C1 segment of cervical spinal cord (tissue), 14 donors: ENCODE data around the gene HIVEP3.

Experiments used
- DNase-seq, 14 donors: peaks; one replicate each; lab custom pipeline; 2025; lab: John Stamatoyannopoulos, UW

HIVEP3 gene

DNA sequence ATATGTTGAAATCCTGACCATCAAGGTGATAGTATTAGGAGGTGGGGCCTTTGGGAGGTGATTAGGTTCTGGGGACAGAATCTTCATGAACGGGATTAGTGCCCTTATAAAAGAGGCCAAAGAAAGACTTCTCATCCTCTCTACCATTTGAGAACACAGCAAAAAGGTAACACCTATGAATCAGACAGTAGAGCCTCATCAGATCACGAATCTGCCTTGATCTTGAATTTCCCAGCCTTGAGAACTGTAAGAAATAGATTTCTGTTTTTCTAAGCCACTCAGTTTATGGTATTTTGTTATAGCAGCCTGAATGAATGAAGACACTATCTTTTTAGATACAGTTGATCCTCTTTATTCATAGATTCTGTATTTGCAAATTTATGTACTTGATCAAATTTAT, 227.3 kb downstream of the HIVEP3 start:
- DNase-seq = no peak

DNA sequence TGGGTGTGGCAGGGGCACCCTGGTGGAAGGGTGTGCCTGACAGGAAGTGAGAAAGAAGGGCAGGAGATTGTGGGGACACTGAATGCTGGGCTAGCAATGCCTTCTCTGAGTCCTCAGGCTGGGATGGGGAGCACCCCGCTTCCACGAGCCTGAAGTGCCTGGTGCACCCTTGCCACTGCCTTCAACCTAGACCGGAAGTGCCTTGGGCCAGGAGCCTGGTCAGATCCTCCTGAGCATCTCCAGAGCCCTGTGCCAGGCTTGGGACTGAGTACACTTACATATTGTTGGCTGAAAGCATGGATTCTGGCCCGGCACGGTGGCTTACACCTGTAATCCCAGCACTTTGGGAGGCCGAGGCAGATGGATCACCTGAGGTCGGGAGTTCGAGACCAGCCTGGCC, 228.4 kb downstream of the HIVEP3 start:
- no peak for DNase-seq

DNA sequence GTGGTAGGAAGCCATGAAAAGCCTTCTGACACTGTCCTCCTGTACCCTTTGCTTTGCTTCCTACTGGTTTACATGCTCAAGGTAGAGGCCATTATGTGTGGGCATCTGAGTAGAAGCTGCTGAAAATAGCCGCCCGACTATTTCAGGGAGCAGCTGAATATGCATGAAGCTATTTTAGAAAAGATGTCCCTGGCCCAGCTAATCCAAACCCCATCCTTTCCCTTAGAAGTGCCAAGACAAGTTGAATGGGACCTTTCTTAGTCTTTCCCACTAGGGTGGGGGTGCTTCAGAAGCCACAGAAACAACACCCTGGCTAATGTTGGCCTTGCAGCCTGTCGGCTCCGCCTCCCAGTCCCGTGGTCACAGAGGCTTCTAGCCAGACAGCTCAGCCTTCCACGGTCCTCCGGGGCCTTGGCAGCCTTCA, 229.2 kb downstream of the HIVEP3 start:
- peak in 11 of 14 donors; percentile 17 to 82 (median 62) for DNase-seq

DNA sequence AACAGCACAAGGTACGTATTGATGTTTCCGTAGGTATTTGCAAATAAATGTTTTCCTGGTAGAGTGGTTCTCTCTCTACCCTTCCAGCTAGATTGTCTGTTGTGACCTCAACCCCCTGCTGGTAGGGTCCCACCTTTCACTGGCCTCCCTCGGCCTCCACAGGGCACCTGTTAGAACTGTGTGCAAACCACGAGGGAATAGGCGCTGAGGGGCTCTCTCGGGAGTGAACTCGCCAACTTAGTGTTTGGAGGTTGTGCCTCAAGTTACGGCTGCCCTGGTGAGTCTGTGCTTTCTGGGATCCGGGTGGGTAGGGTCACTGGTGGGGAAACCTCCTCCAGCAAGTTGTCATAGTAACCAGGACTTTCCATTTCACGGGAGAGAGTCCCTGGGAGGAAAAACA, 229.6 kb downstream of the HIVEP3 start:
- DNase-seq = no peak

DNA sequence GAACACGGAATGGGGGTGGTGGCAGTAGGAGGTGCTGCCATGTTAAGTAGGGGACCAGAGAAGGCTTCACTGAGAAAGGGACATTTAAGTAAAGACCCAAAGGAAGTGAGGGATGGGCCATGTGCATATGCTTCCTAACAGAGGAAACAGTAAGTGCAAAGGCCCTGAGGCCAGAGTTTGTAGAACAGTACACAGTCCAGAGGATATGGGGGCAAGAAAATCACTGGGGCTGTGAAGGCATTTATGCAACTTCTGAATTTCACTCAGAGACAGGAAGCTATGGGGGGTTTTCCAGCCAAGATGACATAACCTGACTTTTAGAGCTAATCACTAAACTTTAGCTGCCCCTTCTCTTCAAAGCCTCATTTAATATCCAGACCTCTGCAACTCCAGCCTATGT, 231.7 kb downstream of the HIVEP3 start:
- DNase-seq = no peak

DNA sequence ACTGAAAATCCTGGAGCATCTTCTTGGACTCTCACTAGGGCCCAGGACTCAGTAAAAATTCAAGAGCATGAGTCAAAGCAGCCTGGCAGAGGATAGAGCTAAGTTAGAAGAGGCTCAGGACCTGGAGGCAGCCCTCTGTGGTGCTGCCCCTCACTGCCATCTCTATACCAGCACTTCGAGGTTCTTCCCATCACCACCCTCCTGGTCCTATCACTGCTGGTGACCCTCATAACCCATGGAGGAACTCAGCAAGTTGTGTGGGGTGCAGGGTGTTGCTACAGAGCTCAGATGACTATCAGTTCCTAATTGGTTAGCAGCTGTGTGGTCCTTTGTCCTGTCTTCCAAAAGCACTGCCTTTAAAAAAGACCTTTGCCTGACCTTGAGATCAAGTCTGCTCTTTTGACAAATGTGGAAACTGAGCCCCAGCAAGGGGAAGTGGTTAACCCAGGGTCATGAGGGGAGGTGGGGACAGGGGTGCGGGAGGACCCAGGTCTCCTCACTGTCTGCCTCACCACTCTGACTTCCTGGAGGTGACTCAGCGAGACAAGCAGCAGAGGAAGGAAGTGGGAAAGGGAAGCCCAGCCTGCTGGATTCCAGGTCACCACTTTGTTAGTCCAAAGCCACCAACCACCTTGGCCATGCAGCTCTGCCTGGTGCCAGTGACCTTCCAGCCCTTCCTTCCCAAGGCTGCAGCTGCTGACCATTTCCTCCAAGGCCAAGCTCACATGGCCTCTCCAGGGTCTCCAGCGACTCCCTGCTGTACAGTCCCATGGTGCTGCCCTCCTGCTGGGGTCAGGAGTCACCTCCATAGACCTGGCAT, 234.8 kb downstream of the HIVEP3 start:
- DNase-seq = peak in 1 of 14 donors; percentile 38

DNA sequence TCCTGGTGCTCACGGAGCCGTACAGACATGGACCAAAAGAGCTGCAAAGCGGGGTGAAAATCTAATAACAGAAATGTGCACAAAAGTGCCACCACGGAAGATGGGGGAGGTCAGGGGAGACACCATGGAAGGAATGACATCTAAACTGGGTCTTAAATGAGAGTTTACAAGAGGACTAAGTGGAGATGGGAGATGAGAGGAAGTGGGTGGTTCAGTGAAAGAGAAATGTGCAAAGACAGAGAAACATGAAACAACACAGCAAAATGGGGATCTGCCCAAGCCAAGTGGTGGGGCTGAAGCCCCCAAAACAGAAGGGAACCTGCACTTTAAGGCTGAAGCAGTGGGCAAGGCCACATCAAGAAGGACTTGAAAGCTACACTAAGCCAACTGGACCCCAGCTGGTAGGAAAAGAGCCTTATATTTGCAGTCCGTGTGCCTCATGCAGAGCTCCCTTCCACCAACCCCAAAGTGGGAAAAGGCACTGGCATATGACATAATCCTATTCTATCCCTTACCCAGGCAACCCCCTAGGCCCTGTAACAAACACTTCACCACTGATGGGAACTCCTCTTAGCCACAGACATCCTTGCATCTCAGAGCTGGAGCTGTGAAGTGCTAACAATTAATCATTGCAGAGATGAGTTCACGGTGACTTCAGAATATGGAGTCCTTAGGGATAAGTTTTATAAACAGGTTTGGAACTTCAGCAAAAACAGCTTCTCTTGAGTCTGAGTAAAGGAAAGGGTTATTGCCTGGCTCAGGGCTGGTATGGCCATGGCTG, 235.7 kb downstream of the HIVEP3 start:
- DNase-seq = no peak

DNA sequence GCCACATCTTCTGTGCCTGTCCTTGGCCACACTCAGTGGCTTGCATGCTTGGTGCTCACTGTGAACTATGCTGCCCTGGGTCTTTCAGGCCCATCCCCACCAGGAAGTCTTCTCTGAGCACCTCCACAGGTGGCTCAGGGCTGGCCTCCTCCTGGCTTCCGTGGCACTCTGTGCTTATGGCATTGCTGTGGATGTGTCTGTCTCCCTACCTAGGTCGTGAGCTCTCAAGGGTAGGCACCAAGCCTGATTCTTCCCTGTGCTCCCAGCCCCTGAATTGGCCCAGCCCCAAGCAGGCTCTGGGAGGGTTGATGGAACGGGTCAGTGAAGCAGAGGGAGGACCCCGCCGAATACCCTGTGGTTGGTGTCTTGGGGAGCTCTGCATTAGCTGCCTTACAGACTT, 236.6 kb downstream of the HIVEP3 start:
- DNase-seq = no peak

DNA sequence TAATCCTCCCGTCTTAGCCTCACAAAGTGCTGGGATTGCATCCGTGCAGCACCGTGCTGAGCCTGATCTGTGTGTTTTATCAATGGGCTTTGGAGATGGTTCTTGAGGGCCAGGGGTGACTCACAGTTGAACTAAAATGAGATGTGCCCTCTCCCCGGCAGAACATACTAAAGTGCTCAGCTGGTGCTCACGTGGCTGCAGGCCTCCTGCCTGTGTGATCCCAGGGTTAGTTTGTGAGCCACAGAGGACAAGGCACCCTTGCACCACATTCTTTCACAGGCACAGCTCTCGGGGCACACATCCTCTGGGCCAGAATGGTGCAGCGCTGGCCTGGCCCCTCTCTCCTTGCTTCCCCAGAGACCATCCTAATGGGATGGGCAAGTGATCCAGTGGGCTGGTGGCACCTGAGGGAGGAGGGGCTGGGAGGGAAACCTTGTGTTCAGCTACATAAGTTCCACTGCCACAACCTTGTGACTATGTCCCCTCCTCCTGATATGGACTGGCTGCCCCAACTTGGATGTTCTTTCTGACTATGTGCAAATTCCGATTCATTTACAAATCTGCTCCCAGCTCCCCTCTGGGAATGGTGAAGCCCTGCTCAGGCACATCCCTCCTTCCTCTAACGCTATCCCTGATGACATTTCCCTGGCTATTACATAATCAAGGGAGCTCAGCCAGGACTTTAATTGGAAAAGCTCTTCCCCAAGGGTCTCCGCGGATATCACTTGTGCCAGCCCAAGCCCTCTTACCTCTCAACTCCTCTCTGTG, 237.2 kb downstream of the HIVEP3 start:
- DNase-seq = peak in 1 of 14 donors; percentile 26

DNA sequence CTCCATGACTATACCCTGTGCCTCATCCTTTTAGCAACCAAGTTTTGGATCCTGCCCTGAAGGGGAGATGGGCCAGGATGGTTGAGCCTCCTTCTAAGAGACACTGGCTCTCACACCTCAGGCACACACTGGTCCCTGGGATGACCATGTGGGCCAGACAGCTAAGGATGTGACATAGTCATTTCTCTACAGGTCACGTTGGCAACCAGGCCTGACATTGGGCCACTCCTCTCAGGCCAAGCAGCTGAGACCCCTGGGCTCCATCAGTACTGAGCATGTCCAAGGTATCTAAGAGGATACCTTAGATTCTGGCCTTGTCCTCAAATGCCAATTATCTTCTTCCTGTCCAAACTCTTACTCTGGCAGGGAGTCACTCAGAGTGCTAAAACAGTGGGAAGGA, 238.7 kb downstream of the HIVEP3 start:
- no peak for DNase-seq

DNA sequence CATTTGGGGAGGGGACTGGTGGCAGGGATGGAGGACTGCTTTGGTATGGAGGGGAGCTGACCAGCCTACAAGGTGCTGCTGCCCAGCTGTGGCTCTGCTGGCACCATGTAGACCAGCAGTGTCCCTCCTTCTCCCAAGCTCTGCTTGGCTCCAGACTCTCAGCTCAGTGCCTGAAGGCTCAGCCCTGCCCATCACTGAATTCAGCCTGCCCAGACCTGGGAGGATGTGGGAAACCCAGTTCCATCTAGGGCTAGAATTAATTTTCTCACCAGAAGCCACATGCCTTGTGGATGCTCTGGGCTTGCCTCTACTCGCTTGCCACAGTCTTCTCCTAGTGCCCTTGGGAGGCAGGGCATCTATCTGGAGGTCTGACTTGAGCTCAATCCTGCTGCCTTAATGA, 239.2 kb downstream of the HIVEP3 start:
- no peak for DNase-seq

DNA sequence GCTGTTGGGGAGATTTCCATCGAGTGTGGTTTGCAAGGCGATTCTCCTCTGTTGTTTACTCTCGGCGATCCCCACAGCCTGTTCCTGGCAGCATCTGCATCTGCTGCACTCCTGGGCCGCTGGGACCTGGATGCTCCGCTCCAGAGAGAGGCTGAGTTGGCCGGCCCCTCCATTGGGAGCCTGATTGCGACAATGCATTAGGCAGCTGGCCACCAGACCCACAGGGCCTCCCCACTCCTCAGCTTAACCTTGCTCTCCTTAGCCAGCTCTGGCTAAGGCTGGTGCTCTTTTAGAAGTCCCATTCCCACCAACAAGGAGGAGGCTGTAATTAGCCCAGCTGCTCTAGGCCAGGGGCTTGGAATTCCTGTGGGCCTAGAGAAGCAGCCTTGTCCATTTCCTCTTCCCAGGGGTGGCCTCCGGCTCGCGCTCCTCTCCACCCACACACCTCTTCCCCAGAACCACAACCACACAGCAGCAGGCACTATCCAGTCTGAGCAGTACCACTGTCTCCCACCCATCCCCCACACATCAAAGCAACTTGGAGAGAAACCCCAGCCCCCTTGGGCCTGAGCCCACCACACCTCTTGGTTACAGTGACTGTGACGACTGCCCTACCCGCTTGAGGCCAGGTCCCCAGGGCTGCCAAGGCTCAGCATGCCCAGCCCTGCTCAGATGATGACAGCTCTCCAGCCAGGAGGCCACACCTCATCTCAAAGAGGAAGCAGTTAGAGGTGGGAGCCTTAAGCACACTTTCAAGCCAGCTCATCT, 240.4 kb downstream of the HIVEP3 start:
- DNase-seq = no peak

DNA sequence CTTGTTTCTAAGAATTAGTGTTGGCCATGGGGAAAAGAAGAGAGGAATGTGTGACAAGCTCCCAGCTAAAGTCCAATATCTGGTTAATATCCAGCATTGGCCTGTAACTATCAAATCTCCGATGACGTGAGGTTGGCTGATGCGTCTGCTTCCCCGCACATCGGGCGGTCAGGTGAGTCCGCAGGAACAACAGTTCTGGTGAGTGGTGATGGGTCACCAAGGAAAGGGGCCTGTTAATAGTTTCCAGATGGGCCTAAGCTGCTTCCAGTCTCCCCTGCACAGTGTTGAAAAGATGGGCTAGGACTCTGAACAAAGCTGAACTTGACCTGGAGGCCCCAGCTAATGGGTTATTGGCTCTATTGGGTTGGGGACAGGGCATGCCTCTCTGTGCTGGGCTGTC, 241.1 kb downstream of the HIVEP3 start:
- no peak for DNase-seq

DNA sequence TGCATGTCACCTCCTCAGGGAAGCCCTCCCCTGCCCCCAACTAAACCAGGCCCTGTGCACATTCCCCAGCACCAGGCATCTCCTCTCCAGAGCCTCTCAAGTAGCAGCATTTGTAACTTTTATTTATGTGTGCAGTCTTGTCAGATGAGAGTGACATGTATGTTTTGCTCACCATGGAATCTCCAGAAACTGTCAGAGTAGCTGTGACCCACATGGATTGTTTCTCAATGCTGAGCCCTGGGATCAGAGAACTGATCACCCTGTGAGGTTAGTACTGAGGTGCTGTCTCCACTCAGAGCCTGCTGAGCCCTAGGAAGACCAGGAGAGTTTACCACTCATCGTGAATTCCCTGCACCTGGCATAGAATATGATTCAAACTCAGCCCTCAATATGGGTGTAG, 243.3 kb downstream of the HIVEP3 start:
- no peak for DNase-seq

DNA sequence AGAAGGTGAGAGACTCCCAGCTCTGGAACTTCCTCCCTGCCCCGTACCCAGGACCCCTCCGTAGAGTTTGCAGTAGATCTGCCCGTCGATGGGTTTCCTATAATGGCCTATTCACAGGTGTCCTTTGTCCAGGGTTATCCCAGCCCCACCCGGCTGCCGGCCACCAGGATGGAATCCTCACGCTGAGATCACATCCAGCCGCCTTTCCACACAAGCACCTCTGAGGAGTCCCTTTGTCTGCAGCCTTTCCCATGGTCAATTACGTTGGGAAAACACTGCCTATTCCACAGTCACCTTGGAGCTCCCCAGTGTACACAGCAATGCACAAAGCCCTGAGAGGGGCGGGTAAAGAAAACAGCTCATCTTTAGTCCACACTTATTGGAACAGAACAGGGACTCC, 244.2 kb downstream of the HIVEP3 start:
- DNase-seq = no peak

DNA sequence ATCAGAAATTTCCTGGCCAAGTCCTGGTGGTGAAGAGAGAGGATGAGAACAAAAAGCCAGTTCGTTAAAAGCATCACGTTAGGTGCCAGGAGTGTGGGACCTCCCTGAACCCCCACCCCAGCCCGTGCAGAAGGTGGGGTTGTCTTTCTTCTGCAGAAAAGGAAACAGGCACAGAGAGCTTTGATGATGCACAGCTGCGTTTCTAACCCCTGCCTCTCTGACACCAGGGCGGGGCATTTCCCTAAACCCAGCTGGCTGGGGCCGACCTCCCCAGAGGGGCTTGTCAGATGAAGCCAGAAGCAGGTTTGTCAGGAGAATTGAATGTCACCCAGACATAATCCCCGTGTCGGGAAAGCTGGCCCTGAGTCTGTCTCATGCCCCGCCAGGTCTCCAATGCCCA, 244.9 kb downstream of the HIVEP3 start:
- DNase-seq = no peak

DNA sequence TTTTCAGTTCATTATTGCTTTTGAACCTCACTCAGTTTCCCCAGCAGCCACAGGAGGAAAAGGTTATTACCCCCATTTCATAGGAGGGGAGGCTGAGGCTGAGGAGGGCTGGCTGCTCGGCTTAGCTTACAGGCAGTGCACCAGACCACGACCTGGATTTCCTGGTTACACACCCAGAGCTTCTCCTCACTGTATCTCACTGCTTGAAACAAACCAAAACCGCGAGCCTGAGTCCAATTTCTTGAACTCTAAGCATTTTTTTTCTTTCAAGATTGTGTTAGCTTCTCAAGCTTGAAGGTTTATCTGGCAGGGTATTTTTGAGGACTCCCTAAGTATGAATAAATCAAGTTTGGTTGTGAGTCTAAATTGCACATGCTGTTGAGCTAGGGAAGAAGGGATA, 245.3 kb downstream of the HIVEP3 start:
- DNase-seq = no peak

DNA sequence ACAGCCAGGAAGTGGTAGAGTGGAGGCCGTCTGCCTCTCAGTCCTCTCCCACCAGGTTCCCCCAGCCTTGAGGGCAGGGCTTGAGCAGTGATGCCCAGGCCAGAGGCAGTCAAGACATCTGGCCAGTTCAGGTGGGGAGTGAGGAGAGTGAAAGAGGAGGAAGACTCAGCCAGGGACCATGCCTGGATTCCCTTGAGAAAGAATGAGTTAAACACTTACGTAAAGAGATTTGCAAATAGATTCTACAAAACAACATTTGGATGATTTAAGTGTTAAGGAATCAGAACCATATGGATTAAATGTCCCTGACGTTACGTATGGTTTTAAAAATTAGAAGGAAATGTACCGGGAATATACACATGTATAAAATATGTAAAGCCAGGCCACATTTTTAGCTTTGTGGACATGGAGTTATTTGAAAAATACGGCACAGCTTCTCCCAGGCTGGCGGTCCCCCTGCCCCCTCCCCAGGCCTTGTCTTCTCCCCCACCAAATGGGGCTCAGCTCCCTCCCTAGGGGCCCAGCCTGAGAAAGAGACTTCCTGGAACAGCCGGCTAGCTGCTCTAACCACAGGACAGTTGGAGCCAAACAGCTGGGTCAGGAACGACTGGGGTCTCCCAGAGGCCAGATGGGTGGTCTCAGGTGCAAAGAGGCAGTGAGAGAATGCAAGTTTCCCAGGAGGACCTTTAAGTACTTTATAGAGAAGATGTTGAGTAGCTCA, 245.9 kb downstream of the HIVEP3 start:
- no peak for DNase-seq

DNA sequence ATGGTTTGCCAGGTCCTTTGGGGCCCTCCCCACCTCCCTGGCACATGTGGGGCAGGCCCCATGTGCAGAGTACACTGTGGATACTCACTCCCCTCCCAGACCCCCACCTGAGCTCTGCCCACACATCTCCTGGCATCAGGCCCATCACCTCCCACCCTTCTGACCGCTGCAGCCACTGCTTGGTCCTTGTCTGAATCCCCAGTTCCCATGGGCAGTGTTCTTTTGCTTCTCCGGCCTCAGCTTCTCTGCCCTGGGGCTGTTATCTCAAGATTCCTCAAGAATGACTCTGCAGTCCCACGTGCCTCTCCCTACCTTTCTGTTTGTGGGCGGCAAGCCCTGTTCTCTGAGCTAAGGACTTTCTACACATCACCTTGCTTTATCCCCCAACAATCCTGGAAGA, 246.5 kb downstream of the HIVEP3 start:
- DNase-seq = no peak

DNA sequence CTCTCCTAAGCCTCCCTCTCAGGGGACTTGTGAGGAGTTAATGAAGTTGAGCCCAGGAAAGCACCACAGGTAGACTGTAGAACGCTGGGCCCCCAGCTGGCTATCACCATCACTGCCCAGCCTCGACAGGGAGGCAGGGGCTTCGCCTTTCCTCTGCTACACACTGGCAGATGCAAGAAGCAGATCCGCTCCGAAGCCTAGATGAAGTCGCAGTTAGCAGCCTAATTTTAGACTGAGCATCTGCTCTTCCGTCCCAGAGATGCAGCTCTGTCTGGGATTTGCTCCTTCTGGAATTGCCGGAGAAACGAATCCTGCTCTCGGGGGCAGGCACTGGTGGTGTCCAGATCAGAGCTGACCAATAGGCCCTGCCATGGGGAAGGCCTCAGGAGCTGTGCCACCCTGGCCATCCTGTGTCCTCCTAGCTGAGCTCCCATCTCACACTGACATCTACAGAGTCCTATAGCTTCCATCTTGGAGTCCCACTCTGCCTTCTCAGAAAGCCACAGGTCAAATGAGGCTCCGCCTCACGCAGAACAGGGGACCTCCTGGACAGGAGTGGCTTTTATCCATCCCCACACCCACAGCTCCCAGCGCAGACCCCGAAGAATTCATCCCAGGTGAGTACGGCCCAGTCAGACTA, 247.5 kb downstream of the HIVEP3 start:
- no peak for DNase-seq
